NCI-H128 (cell line): ENCODE data around the gene DMD.
A peak's percentile ranks its signal among the peaks of the same experiment; 100 is the strongest.

Experiments used
- DNase-seq: peaks from one replicate; lab custom pipeline; 2025; ENCODE audit not compliant: unreplicated experiment; lab: John Stamatoyannopoulos, UW

Gene DMD

GRCh38 chrX:31154946-31155345 lies 2056.4 kb downstream of the DMD start:
- DNase-seq = no peak

GRCh38 chrX:31153475-31154047 lies 2057.8 kb downstream of the DMD start:
- DNase-seq = no peak

GRCh38 chrX:31147175-31147574 lies 2064.2 kb downstream of the DMD start:
- DNase-seq = no peak

- DNase-seq = no peak
These were observed 2071.4 kb downstream of the DMD start for GRCh38 chrX:31139961-31140360.

GRCh38 chrX:31138124-31138523 lies 2073.2 kb downstream of the DMD start:
- no peak for DNase-seq

- DNase-seq = no peak
These were observed 2075.2 kb downstream of the DMD start for GRCh38 chrX:31136144-31136611.

GRCh38 chrX:31132821-31133241 lies 2078.5 kb downstream of the DMD start:
- DNase-seq = no peak

- no peak for DNase-seq
These were observed 2080.7 kb downstream of the DMD start for GRCh38 chrX:31130457-31131220.

GRCh38 chrX:31128855-31129254 lies 2082.5 kb downstream of the DMD start:
- no peak for DNase-seq

GRCh38 chrX:31127716-31128115 lies 2083.6 kb downstream of the DMD start:
- no peak for DNase-seq

- DNase-seq = no peak
These were observed 2085.1 kb downstream of the DMD start for GRCh38 chrX:31126205-31126604.

GRCh38 chrX:31124536-31124935 lies 2086.8 kb downstream of the DMD start:
- peak; percentile 25 for DNase-seq

- DNase-seq = no peak
These were observed 2088.0 kb downstream of the DMD start for GRCh38 chrX:31123335-31123734.

GRCh38 chrX:31117266-31117665 lies 2094.1 kb downstream of the DMD start:
- no peak for DNase-seq

- no peak for DNase-seq
These were observed 2096.0 kb downstream of the DMD start for GRCh38 chrX:31115398-31115797.

GRCh38 chrX:31114858-31115257 lies 2096.5 kb downstream of the DMD start:
- no peak for DNase-seq

GRCh38 chrX:31112226-31112999 lies 2098.9 kb downstream of the DMD start:
- no peak for DNase-seq

- no peak for DNase-seq
These were observed 2100.7 kb downstream of the DMD start for GRCh38 chrX:31110657-31111056.

- DNase-seq = no peak
These were observed 2111.7 kb downstream of the DMD start for GRCh38 chrX:31099536-31100090.

- DNase-seq = no peak
These were observed 2113.3 kb downstream of the DMD start for GRCh38 chrX:31098079-31098478.

- DNase-seq = no peak
These were observed 2117.7 kb downstream of the DMD start for GRCh38 chrX:31093639-31093975.
